ENCODE data around the gene GRM5. TPM values are rescaled to one million over a fixed set of nuclear protein-coding genes. Genes with fewer than 3 reads are reported as not detected.

GRM5 gene
- total RNA-seq, 1 donor from 2014 or later = 0.42 TPM

GRCh38 chr11:88484873-88485621 is 580.7 kb downstream of the GRM5 start:
- Mint-ChIP-seq H3K27ac (no peak overlapping the region), H3K27me3 (ENCODE audit: low read depth) (no peaks in the 10 kb centered on the region), H3K9me3 (no peaks in the 10 kb centered on the region), H3K4me1 (peaks cover 4% of the 10 kb centered on the region), H3K4me3 (no peak overlapping the region), H3K36me3 (no peaks in the 10 kb centered on the region)
- TF ChIP-seq CTCF (IDR thresholded peaks at IDR 0.05; ENCODE audit: unreplicated experiment) = peak; percentile 56
- no peak for DNase-seq (ENCODE audit: low spot score in 2 of 2, unreplicated experiment in 2 of 2)

GRCh38 chr11:88482871-88483301 is 582.9 kb downstream of the GRM5 start:
- Mint-ChIP-seq H3K9me3 (no peaks in the 10 kb centered on the region), H3K27me3 (ENCODE audit: low read depth) (no peaks in the 10 kb centered on the region), H3K4me1 (peaks cover 9% of the 10 kb centered on the region), H3K4me3 (no peak overlapping the region), H3K27ac (no peak overlapping the region), H3K36me3 (no peaks in the 10 kb centered on the region)
- DNase-seq (ENCODE audit: low spot score in 2 of 2, unreplicated experiment in 2 of 2) = no peak
- TF ChIP-seq CTCF (IDR thresholded peaks at IDR 0.05; ENCODE audit: unreplicated experiment) = no peak

- no peak for TF ChIP-seq CTCF (IDR thresholded peaks at IDR 0.05; ENCODE audit: unreplicated experiment)
- H3K4me1 Mint-ChIP-seq = peaks cover 9% of the 10 kb centered on the region
- no peaks in the 10 kb centered on the region for H3K27me3 Mint-ChIP-seq (ENCODE audit: low read depth)
- DNase-seq (ENCODE audit: low spot score in 2 of 2, unreplicated experiment in 2 of 2) = no peak
- H3K36me3 Mint-ChIP-seq = no peaks in the 10 kb centered on the region
- no peaks in the 10 kb centered on the region for H3K9me3 Mint-ChIP-seq
- no peak overlapping the region for H3K4me3 Mint-ChIP-seq
- peak overlapping the region; percentile 47 for H3K27ac Mint-ChIP-seq
Observed at GRCh38 chr11:88480223-88480622, 585.6 kb downstream of the GRM5 start.

GRCh38 chr11:88478136-88478815 is 587.5 kb downstream of the GRM5 start:
- H3K4me3 Mint-ChIP-seq = no peak overlapping the region
- H3K9me3 Mint-ChIP-seq = no peaks in the 10 kb centered on the region
- no peaks in the 10 kb centered on the region for H3K27me3 Mint-ChIP-seq (ENCODE audit: low read depth)
- no peaks in the 10 kb centered on the region for H3K36me3 Mint-ChIP-seq
- no peak for TF ChIP-seq CTCF (IDR thresholded peaks at IDR 0.05; ENCODE audit: unreplicated experiment)
- no peak overlapping the region for H3K27ac Mint-ChIP-seq
- peaks cover 9% of the 10 kb centered on the region for H3K4me1 Mint-ChIP-seq
- DNase-seq (ENCODE audit: low spot score in 2 of 2, unreplicated experiment in 2 of 2) = no peak

GRCh38 chr11:88475991-88476418 is 589.8 kb downstream of the GRM5 start:
- H3K4me3 Mint-ChIP-seq = no peak overlapping the region
- no peaks in the 10 kb centered on the region for H3K9me3 Mint-ChIP-seq
- DNase-seq (ENCODE audit: low spot score in 2 of 2, unreplicated experiment in 2 of 2) = no peak
- H3K27ac Mint-ChIP-seq = no peak overlapping the region
- no peaks in the 10 kb centered on the region for H3K36me3 Mint-ChIP-seq
- no peaks in the 10 kb centered on the region for H3K27me3 Mint-ChIP-seq (ENCODE audit: low read depth)
- H3K4me1 Mint-ChIP-seq = peaks cover 9% of the 10 kb centered on the region
- TF ChIP-seq CTCF (IDR thresholded peaks at IDR 0.05; ENCODE audit: unreplicated experiment) = no peak

All from mesothelial cell of epicardium (in vitro differentiated cells).